Inflammatory macrophage treated with lipopolysaccharide for 1 hour (primary cell): ENCODE data around the gene HBE1.

Experiments used
- DNase-seq, 2 donors: peaks; one replicate each; pipeline ENCODE4 v3.0.0-alpha.2; 2020 to 2022

Gene HBE1

GRCh38 chr11:5232176-5232575 is 37.6 kb downstream of the HBE1 start:
- DNase-seq: no peak

GRCh38 chr11:5231111-5231510 is 38.6 kb downstream of the HBE1 start:
- no peak for DNase-seq

GRCh38 chr11:5230266-5230665 is 39.5 kb downstream of the HBE1 start:
- DNase-seq: no peak

- DNase-seq: no peak
Measured at GRCh38 chr11:5229796-5230195, 39.9 kb downstream of the HBE1 start.

GRCh38 chr11:5229356-5229755 is 40.4 kb downstream of the HBE1 start:
- DNase-seq: no peak

GRCh38 chr11:5228124-5228523 is 41.6 kb downstream of the HBE1 start:
- DNase-seq: no peak

GRCh38 chr11:5227681-5228080 is 42.1 kb downstream of the HBE1 start:
- no peak for DNase-seq

GRCh38 chr11:5226732-5227310 is 42.9 kb downstream of the HBE1 start, which contains the start of gene HBB:
Gene HBB, minus strand, starts transcription at chr11:5227071. Its CDS starts 50 bp downstream, at chr11:5227021.
- DNase-seq: no peak

- DNase-seq: no peak
Measured at GRCh38 chr11:5225480-5225871, 44.3 kb downstream of the HBE1 start.

- DNase-seq: no peak
Measured at GRCh38 chr11:5224538-5225479, 44.9 kb downstream of the HBE1 start.

GRCh38 chr11:5223686-5224085 is 46.1 kb downstream of the HBE1 start:
- DNase-seq: no peak

GRCh38 chr11:5223146-5223545 is 46.6 kb downstream of the HBE1 start:
- no peak for DNase-seq
